ENCODE measurements around the gene L3MBTL4. TPM values are rescaled to one million over a fixed set of nuclear protein-coding genes. Genes with fewer than 3 reads are reported as not detected.

L3MBTL4 gene
- total and polyA plus RNA-seq, 2 experiments from 2014 or later: 4.1 to 14.1 TPM

- Histone ChIP-seq H3K9me3 (ENCODE audit: low read depth) (no peaks in the 10 kb centered on the region), H3K9me2 (replicated peaks; ENCODE audit: insufficient read depth) (no peaks in the 10 kb centered on the region), H2AFZ (no peak overlapping the region), H3K4me1 (ENCODE audit: insufficient read depth) (no peaks in the 10 kb centered on the region), H3K4me2 (no peak overlapping the region), H4K20me1 (ENCODE audit: insufficient read depth, poor library complexity, severe bottlenecking) (no peaks in the 10 kb centered on the region), H3K79me2 (no peaks in the 10 kb centered on the region), H3K4me3 (no peak overlapping the region), H3K36me3 (replicated peaks; ENCODE audit: insufficient read depth, low read depth) (no peaks in the 10 kb centered on the region), H3K27ac (no peak overlapping the region), H3K27me3 (no peaks in the 10 kb centered on the region)
- 80% methylated on average over 14 of the region's 14 CpGs for WGBS (ENCODE audit: low lambda C conversion rate, missing lambda C conversion rate)
- TF ChIP-seq EZH2 (IDR thresholded peaks at IDR 0.05; ENCODE audit: borderline replicate concordance) (no peak), EZH2phosphoT487 (IDR thresholded peaks at IDR 0.05; ENCODE audit: low read depth, severe bottlenecking, unreplicated experiment) (no peak)
- TF ChIP-seq, protein P1, sequence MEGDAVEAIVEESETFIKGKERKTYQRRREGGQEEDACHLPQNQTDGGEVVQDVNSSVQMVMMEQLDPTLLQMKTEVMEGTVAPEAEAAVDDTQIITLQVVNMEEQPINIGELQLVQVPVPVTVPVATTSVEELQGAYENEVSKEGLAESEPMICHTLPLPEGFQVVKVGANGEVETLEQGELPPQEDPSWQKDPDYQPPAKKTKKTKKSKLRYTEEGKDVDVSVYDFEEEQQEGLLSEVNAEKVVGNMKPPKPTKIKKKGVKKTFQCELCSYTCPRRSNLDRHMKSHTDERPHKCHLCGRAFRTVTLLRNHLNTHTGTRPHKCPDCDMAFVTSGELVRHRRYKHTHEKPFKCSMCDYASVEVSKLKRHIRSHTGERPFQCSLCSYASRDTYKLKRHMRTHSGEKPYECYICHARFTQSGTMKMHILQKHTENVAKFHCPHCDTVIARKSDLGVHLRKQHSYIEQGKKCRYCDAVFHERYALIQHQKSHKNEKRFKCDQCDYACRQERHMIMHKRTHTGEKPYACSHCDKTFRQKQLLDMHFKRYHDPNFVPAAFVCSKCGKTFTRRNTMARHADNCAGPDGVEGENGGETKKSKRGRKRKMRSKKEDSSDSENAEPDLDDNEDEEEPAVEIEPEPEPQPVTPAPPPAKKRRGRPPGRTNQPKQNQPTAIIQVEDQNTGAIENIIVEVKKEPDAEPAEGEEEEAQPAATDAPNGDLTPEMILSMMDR (IDR thresholded peaks at IDR 0.05; ENCODE audit: poor library complexity): no peak
- peak; percentile 28 for DNase-seq (ENCODE audit: low spot score)
Observed at GRCh38 chr18:6374935-6375529, 39.7 kb downstream of the L3MBTL4 start.

DNA sequence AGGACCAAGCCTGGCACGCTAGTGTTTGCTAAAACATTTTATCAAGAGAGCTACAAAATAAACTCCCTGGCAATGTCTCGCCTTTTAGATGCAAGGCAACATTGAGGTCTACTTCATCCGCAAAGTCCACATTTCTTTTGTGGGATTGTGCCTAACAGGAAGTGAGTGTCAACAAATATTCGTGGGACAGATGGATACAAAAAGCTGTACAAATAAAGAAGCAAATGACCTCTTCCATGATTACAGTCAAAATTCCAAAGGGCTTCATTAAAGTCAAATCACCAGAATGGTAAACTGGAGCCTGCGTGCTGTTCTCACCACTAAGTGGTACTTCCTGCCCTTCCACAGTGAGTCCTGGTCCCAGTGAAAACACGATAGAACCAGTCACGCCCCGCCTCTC, 40.4 kb downstream of the L3MBTL4 start:
- TF ChIP-seq EZH2phosphoT487 (IDR thresholded peaks at IDR 0.05; ENCODE audit: low read depth, severe bottlenecking, unreplicated experiment) (no peak), EZH2 (IDR thresholded peaks at IDR 0.05; ENCODE audit: borderline replicate concordance) (no peak)
- TF ChIP-seq, protein P1 (IDR thresholded peaks at IDR 0.05; ENCODE audit: poor library complexity): no peak
- H3K9me2 ChIP-seq (replicated peaks; ENCODE audit: insufficient read depth): no peaks in the 10 kb centered on the region
- H2AFZ ChIP-seq: no peak overlapping the region
- H3K36me3 ChIP-seq (replicated peaks; ENCODE audit: insufficient read depth, low read depth): no peaks in the 10 kb centered on the region
- no peak overlapping the region for H3K4me3 ChIP-seq
- DNase-seq (ENCODE audit: low spot score): no peak
- H3K79me2 ChIP-seq: no peaks in the 10 kb centered on the region
- 82% methylated on average over 8 of the region's 8 CpGs for WGBS (ENCODE audit: low lambda C conversion rate, missing lambda C conversion rate)
- H3K4me1 ChIP-seq (ENCODE audit: insufficient read depth): no peaks in the 10 kb centered on the region
- H3K9me3 ChIP-seq (ENCODE audit: low read depth): no peaks in the 10 kb centered on the region
- H3K4me2 ChIP-seq: no peak overlapping the region
- no peaks in the 10 kb centered on the region for H3K27me3 ChIP-seq
- no peaks in the 10 kb centered on the region for H4K20me1 ChIP-seq (ENCODE audit: insufficient read depth, poor library complexity, severe bottlenecking)
- no peak overlapping the region for H3K27ac ChIP-seq

GRCh38 chr18:6373187-6373586, 41.5 kb downstream of the L3MBTL4 start:
- Histone ChIP-seq H3K9me2 (replicated peaks; ENCODE audit: insufficient read depth) (no peaks in the 10 kb centered on the region), H3K4me3 (no peak overlapping the region), H3K36me3 (replicated peaks; ENCODE audit: insufficient read depth, low read depth) (no peaks in the 10 kb centered on the region), H3K4me2 (no peak overlapping the region), H3K4me1 (ENCODE audit: insufficient read depth) (no peaks in the 10 kb centered on the region), H3K79me2 (no peaks in the 10 kb centered on the region), H3K27ac (no peak overlapping the region), H4K20me1 (ENCODE audit: insufficient read depth, poor library complexity, severe bottlenecking) (no peaks in the 10 kb centered on the region), H2AFZ (no peak overlapping the region), H3K9me3 (ENCODE audit: low read depth) (no peaks in the 10 kb centered on the region), H3K27me3 (no peaks in the 10 kb centered on the region)
- TF ChIP-seq EZH2phosphoT487 (IDR thresholded peaks at IDR 0.05; ENCODE audit: low read depth, severe bottlenecking, unreplicated experiment): no peak
- TF ChIP-seq, protein P1 (IDR thresholded peaks at IDR 0.05; ENCODE audit: poor library complexity): no peak
- TF ChIP-seq EZH2 (IDR thresholded peaks at IDR 0.05; ENCODE audit: borderline replicate concordance): no peak
- DNase-seq (ENCODE audit: low spot score): no peak
- WGBS (ENCODE audit: low lambda C conversion rate, missing lambda C conversion rate): 91% methylated on average over 5 of the region's 5 CpGs

Data from hepatocyte (in vitro differentiated cells).